WTC11 (cell line): ENCODE results near the gene OLFM4.

Experiments used
- GABPB1 ChIP-seq: sonication (generic); formaldehyde crosslinking; IDR thresholded peaks from 2 replicates; pipeline ENCODE4 v1.8.1; 2023; ENCODE audit warnings: mild to moderate bottlenecking, missing genetic modification reagents
- KAT7 ChIP-seq: sonication (generic); formaldehyde crosslinking; IDR thresholded peaks from 2 replicates; pipeline ENCODE4 v1.8.1; 2023; ENCODE audit warnings: missing genetic modification reagents, mild to moderate bottlenecking, borderline replicate concordance
- PRRX2 ChIP-seq: fragments of 250-450 bp; sonication (Bioruptor Pico); IDR thresholded peaks from 2 replicates; pipeline ENCODE4 v1.8.0; 2021; ENCODE audit warnings: mild to moderate bottlenecking

DNA sequence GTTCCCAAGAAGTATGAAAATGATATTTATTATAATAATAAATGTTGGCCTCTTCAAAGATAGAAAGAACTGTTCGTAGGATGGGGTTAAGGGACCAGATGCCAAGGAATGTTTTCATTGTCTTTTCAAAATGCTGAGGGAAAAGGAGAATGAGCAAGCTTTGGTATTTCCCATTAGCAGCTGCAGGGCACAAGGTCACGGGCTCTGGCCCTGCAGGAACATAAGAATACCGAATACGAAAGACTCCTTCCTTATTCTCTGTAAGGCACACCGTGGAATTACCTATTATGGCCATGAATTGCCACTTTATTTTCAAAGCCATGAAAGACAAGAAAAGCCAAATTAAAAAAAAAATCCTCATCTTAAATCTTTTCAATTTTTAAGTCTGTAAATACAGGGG lies 49.6 kb upstream of the OLFM4 start:
- no peak for TF ChIP-seq GABPB1 (CRISPR knock-in tag)
- no peak for TF ChIP-seq KAT7 (CRISPR knock-in tag)
- TF ChIP-seq PRRX2 = no peak
